IMR-90 (cell line): ENCODE measurements around the gene MRTFB.

Experiments used
- CHD1 ChIP-seq: IDR thresholded peaks from 2 replicates; pipeline ENCODE4 v1.6.1; 2012; ENCODE audit warnings: low read depth, low read length, improper control_type of control experiment
- MAZ ChIP-seq: IDR thresholded peaks from 2 replicates; pipeline ENCODE4 v1.6.1; 2012; ENCODE audit warnings: low read depth, mild to moderate bottlenecking, low read length, improper control_type of control experiment, moderate library complexity, borderline replicate concordance
- POLR2A ChIP-seq: IDR thresholded peaks from 2 replicates; pipeline ENCODE4 v1.6.1; 2012; ENCODE audit warnings: mild to moderate bottlenecking, low read depth, low read length
- TF ChIP-seq, protein P1 (sequence below): fragments of 150-350 bp; IDR thresholded peaks from 2 replicates; pipeline ENCODE4 v1.6.1; 2017; ENCODE audit warnings: mild to moderate bottlenecking, antibody characterized with exemption, low read length, low read depth
- TF ChIP-seq, protein P2 (sequence below): conservative IDR thresholded peaks from 2 replicates; pipeline ENCODE4 v1.5.1; 2012; ENCODE audit warnings: mild to moderate bottlenecking, low read depth, low read length, improper control_type of control experiment

DNA sequence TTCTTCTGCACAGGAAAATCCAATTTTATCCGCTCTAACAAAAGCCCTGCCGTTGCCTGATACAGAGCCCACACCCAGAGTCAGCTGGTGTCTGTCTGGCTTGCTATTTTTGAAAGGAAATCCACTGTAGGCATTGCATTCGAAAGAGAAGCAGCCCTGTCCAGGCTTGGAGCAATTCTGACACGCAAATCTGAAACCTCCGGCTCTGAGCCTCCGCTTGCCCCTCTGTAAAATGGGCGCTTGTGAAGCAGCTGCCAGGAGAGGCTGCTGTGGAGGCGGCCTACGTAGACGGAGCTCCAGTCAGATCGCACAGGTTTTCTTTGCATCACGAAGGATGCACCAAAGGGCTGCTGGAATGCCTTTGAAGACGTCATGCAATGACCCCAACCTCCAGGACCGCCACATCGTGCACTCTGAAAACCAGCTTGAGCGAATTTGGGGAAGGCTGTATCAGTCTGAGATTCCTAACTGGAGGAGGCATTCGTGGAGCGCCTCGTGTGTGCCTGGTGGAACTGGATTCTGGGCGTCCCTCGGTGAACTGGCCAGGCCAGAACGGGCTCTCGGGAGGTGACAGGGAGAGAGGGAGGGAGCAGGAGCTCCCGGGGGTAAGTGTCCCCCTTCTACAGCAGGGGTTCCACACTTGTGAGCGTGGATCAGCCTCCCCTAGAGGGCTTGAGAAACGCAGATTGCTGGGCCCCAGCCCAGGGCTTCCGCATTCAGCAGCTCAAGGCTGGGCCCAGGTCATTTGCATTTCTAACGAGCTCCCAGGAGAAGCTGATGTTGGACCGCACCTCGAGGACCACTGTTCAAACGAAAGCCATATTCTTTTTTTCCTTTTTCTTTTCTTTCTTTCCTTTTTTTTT lies 215.5 kb downstream of the MRTFB start:
- TF ChIP-seq CHD1 (no peak), POLR2A (no peak), MAZ (no peak)
- TF ChIP-seq, protein P1, sequence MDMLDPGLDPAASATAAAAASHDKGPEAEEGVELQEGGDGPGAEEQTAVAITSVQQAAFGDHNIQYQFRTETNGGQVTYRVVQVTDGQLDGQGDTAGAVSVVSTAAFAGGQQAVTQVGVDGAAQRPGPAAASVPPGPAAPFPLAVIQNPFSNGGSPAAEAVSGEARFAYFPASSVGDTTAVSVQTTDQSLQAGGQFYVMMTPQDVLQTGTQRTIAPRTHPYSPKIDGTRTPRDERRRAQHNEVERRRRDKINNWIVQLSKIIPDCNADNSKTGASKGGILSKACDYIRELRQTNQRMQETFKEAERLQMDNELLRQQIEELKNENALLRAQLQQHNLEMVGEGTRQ = no peak
- TF ChIP-seq, protein P2, sequence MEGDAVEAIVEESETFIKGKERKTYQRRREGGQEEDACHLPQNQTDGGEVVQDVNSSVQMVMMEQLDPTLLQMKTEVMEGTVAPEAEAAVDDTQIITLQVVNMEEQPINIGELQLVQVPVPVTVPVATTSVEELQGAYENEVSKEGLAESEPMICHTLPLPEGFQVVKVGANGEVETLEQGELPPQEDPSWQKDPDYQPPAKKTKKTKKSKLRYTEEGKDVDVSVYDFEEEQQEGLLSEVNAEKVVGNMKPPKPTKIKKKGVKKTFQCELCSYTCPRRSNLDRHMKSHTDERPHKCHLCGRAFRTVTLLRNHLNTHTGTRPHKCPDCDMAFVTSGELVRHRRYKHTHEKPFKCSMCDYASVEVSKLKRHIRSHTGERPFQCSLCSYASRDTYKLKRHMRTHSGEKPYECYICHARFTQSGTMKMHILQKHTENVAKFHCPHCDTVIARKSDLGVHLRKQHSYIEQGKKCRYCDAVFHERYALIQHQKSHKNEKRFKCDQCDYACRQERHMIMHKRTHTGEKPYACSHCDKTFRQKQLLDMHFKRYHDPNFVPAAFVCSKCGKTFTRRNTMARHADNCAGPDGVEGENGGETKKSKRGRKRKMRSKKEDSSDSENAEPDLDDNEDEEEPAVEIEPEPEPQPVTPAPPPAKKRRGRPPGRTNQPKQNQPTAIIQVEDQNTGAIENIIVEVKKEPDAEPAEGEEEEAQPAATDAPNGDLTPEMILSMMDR = no peak
